Activated CD8-positive, alpha-beta memory T cell treated with anti-CD3 and anti-CD28 coated beads, Interleukin-2, amount 50 U/mL, for 48 hours (primary cell): Measurements from ENCODE around the gene CEACAM16.
A peak's percentile ranks its signal among the peaks of the same experiment; 100 is the strongest.

ENCODE experiments used
- DNase-seq: peaks from one replicate; pipeline ENCODE4 v3.0.0-alpha.2; 2020

CEACAM16 gene

DNA sequence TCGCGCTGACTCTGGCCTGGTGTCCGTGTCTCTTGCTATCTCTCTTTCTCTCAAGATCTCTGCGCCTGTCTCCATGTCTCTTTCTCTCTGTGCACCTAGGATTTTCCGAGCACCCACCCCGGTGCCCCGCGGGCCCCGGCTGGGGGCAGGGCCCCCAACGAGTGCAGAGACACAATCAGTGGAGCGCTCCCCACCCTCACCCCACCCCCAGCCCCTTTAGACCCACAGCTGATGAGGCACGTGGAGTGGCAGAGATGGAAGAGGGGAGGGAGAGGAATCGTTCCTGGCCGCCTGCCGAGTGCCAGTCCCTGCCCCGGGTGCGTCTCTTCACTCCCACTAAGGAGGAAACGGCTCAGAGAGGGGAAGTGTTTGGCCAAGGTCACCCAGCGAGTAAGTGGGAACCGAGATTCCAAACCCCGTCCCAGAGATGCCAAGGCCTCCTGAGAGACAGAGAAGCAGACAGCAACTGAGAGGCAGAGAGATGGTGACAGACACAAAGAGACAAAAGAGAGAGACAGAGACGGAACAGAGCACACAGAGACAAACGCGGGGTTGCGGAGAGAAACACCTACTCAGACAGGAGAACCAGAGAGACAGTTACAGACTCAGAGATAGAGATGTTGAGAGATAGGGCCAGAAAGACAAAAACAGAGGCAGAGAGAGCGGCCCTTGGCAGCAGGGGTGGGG lies 48.9 kb downstream of the CEACAM16 start:
- DNase-seq: peak; percentile 72

DNA sequence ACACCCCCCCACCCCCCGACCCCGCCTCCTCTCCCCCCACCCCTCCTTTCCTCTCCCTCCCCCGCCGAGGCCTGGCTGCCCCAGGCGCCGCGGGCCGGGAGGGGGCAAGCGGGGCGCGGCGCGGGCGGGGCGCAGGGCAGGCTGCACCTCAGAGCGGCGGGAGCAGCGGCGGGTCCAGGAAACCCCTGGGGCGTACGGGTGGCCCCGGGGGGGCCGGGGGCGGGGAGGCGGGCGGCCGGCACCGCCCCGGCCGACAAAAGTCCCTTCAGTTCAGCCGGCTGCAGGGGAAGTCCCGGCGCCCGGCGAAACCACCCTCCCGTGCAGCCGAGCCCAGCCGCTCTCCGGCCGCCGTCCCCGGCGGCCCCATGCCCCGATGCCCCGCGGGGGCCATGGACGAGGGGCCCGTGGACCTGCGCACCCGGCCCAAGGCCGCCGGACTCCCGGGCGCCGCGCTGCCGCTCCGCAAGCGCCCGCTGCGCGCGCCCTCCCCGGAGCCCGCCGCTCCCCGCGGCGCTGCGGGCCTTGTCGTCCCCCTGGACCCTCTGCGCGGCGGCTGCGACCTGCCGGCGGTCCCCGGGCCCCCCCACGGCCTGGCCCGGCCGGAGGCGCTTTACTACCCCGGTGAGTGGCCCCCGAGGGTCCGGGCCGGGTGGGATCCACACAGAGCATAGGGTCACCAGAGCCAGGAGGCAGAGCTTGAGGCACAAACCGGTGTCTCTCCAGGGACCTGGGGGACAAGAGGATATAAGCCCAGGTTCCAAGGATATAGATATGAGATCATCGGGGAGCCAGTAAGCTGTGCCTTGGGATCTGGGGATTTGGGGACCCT lies 49.7 kb downstream of the CEACAM16 start, which contains the start of gene BCL3:
Gene BCL3, plus strand, starts transcription at position 283 of the 829 bp plus-strand sequence. Its CDS starts 83 bp downstream, at position 366.
- DNase-seq: peak; percentile 80

DNA sequence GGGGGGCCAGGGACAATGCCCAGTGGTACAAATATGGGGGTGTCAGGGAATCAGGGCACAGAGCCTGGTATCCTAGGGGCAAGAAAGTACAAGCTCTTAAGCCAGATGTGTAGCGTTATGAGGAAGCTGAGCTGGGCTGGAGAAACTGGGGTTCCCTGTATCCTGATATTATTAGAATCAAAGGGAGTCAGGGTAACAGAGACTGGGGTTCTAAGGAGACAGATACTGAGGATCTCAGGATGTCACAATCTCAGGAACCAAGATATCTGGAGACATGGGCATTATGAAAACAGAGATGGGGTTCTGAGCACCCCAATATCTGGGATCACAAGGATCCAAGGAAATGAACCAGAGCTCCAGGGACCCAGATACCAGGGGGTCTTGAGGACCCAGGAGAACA lies 50.3 kb downstream of the CEACAM16 start:
- no peak for DNase-seq

DNA sequence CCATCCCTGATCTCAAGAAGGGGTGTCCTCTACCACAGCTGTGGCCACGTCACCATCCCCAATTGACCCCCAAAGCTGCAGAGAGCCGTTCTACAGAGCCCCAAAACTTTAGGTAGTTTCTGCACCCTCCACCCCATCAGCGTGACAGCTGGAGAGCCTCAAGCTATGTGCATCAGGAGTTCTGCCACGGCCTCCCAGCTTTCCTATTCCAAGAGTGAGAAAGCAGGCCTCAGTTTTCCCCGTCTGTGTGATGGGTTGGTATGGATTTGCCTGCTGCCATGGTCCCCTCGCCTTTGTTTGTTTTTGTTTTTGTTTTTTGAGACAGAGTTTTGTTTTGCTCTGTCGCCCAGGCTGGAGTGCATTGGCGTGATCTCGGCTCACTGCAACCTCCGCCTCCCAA lies 51.0 kb downstream of the CEACAM16 start:
- DNase-seq: no peak

DNA sequence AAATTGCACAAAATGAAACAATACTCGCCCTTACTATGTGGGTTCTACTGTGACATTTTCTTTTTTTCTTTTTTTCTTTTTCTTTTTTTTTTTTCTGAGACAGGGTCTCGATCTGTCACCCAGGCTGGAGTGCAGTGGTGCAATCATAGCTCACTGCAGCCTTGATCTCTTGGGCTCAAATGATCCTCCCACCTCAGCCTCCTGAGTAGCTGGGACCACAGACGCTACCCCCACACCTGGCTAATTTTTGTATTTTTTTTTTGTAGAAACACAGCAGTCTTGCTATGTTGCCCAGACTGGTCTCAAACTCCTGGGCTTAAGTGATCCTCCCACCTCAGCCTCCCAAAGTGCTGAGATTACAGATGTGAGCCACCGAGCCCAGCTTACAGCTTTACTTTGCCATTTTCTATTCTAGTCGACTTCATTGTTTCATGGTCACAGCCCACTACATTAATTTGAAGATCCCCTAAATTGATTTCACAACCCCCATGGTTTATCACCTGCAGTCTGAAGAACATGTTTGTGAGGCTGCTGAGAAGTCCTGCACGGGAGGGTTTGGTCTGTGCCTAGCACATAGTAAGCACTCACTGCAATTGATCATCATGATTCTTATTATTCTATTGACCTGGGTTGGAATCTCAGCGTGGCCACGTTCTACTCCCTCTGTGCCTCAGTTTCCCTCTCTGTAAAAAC lies 53.3 kb downstream of the CEACAM16 start:
- no peak for DNase-seq

- DNase-seq: peak; percentile 95
Measured at GRCh38 chr19:44752816-44753625, 54.1 kb downstream of the CEACAM16 start.

DNA sequence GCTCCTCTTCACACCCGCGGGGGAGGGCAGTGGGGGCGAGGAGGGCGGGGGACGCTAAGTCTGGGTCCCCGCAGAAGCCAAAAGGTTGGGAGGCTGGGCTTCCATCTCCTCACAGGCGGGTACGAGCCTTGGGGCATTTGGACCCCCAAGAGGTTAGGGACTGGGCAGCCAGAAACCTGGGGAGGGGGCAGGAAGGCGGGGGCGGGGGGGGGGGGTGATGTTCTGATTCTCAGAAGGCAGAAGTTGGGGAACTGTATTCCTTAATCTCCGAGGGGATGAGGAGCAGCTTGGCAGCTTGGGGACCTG lies 54.6 kb downstream of the CEACAM16 start:
- DNase-seq: no peak

GRCh38 chr19:44753932-44754749 lies 55.2 kb downstream of the CEACAM16 start:
- peak; percentile 90 for DNase-seq

DNA sequence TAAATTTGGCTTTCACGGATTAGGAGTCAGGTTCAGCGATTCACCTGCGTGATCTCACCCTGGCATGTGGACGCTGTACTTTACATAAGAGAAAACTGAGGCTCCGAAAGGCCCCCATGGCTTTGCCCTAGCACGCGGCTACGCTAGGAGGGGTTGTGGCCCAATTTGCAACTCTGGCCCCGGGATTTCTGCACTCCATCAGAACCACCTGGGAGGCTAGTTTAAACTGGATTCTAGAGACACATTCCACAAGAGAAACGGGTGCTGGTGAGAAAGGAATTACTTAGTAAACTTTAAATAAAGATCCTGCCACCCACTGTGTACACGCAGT lies 55.8 kb downstream of the CEACAM16 start:
- DNase-seq: no peak

DNA sequence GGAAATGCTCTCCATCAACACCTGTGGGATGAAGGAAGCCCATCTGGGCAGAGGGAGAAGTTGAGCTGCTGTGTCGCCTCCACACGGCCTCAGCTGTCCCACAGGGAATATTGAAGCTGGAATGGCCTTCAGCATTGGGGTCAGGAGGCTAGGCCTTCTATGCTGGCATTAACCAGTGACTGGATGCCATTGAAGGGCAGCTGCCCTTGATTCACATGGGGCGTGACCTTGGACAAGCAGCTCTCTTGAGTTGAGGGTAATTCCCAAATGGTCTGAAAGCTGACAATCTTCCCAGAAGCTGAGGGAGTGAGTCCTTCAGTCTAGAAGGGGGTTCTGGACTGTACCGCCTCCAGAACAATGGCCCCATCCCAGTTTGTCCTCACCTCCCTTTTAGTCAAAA lies 56.3 kb downstream of the CEACAM16 start:
- DNase-seq: no peak

DNA sequence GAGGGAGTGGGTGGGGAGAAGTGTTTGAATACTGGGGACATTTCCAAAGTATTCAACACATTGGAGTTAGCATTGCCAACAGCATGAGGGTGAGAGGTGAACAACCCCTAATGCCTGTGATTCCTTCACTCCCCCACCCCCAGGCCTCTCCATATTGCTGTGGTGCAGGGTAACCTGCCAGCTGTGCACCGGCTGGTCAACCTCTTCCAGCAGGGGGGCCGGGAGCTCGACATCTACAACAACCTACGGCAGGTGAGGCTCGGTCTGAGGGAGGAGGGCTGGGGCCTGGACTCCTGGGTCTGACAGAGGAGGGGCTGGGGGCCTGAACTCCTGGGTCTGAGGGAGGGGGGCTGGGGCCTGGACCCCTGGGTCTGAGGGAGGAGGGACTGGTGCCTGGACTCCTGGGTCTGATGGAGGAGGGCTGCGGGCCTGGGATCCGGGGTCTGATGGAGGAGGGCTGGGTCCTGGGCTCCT lies 57.2 kb downstream of the CEACAM16 start:
- DNase-seq: no peak

DNA sequence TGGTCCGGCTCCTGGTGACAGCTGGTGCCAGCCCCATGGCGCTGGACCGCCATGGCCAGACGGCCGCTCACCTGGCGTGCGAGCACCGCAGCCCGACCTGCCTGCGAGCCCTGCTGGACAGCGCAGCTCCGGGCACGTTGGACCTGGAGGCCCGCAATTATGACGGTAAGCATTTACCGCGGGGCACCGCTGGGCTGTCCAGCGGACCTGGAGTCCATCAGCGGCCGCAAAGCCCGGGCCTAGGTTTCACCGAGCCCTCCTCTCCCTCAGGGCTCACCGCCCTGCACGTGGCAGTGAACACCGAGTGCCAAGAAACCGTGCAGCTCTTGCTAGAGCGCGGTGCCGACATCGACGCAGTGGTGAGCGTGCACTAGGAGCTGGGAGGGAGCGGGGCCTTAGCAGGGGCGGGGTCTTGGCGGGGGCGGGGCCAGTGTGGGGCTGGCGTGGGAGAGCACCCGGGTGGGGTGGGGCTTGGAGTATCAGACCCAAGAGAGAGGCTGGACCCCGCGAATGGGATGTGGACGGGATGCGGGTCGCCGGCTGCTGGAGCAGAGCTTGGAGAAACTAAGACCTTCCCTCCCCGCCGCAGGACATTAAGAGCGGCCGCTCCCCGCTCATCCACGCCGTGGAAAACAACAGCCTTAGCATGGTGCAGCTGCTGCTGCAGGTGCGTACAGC lies 58.2 kb downstream of the CEACAM16 start:
- no peak for DNase-seq

GRCh38 chr19:44757735-44758505 lies 59.0 kb downstream of the CEACAM16 start:
- DNase-seq: no peak

- no peak for DNase-seq
Measured at GRCh38 chr19:44758596-44758995, 59.6 kb downstream of the CEACAM16 start.

GRCh38 chr19:44759083-44759804 lies 60.3 kb downstream of the CEACAM16 start:
- DNase-seq: no peak
